ENCODE data around the gene DPP6.

DPP6 gene

DNA sequence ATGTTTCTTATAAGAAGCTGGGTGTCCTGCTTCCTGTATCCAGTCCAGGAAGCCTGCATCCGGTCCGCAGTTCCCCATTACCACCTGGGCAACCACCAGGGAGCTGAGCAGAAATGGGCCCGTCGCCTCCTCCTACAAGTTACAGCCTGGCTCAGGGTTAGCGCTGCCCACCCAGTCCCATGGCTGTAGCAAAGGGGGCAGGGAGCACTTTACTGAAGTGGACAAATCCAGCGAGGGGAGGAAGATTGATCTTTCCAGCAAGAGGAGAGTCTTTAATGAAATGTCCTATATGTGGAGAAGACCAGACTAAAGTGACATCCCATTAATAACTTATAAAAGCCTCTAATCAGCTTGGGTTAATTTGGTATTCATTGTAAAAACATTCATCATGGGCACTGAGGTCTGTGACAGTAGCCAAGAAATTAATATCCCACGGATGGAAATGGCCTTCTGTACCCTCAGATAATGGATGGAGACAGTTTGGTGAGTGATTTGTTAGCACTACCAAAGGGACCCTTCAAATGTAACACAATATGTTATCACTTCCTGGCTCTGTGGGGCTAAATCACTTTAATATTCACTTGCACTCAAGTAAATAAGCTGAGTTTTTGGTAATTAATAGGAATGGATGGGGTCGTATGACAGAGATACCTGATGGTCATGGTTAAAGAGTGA lies 627.3 kb downstream of the DPP6 start:
- no peak for DNase-seq

DNA sequence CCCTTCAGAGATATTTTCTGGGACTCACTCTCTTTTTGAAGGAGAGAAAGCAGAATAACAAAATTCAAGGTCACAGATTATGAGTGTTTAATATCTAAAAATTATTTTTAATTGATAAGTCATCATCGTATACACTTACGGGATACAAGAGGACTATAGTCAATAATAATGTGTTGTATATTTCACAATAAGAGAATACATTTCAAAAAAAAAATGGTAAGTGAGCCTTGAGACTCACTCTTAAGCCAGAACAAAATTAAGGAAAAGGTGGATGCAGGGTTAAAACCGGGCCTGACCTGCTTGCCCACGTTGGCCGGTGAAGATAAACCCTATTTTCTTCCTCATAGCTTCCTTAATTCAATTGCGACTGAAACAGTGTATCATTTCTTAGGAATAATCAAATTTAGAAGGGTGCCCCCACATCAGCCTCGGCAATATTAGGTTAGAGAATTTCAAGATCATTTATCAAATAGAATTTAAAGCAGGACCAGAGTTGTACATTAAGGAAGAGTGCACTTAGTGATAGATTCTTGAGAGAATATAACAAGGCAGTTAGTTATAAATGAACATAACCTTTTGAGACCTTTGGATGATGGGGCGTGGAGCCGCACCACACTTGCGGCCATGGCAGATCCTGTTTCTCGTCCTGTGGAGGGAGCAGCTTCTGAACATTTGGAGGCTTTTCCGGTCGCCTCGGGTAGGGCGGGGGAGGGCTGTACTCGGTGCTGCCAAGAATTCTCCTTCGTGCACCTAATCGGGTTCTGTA lies 628.9 kb downstream of the DPP6 start:
- DNase-seq, result no peak

DNA sequence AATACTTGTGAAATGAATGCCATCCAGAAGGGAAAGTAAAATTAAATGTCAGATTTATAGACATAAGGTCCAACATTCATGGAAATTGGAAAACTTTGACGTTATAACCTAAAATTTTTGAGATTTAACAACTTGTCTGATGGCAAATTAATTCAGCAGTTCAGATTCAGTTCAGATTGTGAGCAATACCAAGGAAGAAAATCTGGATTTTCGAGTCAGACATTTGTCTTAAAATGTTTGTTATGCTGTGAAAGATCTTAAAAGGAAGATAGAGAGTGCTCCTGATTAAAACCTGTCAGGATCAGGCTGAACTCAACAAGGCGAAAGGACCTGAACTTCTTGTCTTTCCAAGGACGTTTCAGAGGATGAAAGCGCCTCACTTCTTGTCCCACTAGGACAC lies 629.8 kb downstream of the DPP6 start:
- no peak for DNase-seq

DNA sequence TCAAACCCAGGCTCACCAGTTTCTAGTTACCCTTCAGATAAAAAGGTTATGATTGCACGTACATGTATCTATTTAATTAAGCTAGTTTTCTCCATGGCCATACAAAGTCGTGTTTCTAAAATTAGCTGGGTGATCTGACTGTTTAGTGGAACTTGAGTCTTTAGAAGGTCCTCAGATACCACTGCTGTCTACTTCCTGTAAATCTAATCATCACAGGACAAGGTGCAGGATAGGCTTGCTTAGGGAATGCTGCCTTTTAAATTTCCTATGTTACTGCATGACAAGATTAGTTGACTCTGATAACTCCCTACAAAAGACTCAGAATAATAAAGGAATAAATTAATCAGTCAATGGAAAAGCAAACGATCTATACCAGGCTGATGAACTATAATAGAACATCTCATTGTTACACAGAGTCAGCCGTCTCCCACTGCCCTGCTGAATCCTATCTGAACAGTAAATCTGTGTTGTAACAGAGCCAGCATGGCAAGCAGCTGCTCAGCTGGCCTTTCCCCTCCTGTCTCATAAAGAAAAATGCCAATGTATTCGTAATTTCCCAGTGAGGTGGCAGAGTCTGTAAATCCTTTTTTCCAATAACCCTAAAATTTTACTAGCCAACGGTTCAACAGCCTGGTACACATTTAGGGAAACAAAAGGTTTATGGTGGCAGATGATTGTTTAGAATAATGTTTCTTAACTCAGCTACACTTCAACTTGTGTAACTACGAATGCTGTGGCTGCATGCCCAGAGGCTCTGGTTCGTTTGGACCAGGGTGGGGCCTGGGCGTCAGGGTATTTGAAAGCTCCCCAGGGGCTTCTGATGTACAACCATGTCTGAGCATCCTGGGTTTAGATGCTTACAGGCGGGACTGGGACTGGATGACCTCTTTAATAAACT lies 632.7 kb downstream of the DPP6 start:
- DNase-seq, result no peak

DNA sequence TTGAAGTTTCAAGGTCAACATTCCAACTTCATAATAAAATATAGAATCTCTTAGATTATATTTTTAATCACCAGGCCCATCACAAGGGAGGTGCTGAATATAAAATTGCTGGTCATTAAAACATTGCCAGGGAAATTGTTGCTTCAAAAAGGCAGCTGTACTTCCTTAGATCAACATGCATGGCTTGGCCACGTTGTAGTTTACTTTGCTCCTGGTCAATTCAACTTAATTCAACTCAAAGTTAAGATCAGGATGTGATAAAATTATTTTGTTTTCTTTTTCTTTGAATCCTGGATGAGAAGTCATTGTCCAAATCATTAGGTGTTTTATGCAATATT lies 633.3 kb downstream of the DPP6 start:
- DNase-seq, result no peak

DNA sequence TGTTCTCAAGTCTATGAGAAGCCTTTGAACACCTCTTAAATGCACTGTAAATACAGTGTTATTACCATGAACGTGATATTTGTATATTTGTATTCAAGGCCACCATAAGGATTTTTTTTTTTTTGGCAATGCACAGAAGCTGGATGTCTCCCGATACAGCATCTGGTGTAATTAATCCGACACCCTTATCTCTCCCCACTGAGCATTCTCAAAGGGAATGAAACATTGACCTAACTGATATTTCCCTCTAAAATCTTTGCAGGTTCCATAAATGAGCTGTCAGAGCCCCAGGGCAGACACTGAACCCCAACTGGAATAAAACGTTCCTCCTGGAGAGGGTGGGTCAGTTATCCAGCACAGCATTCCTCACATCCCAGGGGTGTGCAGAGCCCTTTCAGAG lies 634.1 kb downstream of the DPP6 start:
- DNase-seq, result no peak

DNA sequence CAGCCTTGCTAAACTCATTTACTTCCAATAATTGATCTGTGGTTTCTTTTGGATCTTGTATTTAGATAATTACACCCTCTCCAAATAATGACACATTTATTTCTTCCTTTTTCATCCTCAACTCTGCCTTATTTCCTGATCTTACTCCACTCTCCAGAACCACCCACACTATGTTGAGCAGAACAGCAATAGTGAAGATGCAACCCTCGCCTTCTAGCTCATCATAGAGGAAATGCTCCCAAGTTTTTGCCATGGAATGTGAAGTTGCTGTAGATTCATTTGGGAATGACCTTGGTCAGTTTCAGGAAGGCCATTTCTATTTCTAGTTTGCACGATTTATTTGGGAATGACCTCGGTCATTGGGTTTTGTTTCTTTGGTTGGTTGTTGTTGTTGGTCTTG lies 636.8 kb downstream of the DPP6 start:
- no peak for DNase-seq

DNA sequence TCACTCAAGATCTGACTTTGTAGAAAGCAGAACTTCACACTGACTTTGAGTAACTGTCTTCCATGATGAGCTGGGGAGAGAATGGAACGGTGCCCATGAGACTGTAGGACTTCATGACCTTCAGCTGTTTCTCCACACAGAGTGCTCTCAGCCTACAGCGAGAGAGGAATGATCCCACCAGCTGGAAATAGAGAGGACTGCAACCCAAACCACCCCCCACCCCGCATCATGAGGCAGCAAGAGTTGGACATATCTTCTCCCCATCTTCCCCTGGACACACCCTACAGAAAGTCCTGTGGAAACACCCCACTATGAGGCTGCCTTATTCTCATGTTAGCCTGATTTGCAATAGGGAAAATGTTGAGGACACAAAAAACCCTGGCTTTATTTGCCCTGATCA lies 638.2 kb downstream of the DPP6 start:
- no peak for DNase-seq

DNA sequence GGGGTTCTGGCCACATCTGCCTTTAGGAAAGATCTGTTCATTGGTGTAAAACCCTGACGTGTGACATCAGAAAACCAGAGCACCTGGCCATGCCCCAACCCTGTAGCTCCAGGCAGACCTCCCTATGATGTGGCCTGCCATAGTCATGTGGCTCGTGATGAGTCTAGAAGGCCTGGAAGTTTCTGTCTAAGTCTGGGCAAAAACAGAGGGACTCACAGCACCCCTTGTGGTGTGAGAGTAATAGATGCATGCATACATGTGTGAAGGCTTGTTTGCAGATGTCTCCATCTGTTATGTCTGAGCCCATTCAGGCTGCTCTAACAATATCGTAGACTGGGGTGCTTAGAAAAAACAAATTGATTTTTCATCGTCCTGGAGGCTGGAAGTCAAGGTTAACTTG lies 641.5 kb downstream of the DPP6 start:
- DNase-seq, result no peak

DNA sequence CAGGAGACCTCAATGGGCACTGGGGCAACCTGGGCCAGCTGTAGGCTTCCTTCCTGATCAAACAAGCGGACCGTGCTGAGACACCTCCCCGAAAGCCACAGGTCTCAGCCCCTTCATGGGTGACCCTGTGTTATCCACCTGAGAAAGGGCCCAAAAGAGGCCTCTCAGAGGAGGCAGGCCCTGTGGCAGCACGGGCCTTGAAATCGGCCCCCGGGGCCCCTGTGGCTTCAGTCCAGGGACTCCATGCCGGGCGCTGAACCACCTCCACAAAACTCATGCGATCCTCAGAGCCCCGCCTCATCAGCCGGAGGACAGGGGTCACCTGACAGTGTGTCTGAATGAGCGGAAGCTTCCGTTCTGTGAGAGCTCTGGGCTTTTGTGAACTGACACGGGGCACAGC lies 643.6 kb downstream of the DPP6 start:
- DNase-seq, result no peak

DNA sequence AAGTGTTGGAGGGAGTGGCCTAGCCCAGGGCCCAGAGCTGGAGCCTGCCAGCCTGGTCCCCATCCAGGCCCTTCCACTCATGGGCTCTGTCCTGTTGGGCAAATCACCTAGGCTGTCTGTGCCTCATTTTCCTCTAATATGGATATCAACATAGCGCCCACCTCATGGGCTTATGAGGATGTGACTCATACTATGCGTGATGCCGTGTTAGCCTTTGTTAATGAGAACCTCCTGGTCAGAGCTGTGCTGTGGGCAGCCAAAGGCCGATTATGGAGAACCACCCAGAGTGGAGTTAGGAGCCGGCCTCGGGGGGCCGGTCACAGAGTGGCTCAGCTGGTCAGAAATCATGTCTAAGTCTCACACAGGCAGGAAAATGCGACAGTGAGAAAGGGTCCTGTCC lies 644.4 kb downstream of the DPP6 start:
- no peak for DNase-seq

DNA sequence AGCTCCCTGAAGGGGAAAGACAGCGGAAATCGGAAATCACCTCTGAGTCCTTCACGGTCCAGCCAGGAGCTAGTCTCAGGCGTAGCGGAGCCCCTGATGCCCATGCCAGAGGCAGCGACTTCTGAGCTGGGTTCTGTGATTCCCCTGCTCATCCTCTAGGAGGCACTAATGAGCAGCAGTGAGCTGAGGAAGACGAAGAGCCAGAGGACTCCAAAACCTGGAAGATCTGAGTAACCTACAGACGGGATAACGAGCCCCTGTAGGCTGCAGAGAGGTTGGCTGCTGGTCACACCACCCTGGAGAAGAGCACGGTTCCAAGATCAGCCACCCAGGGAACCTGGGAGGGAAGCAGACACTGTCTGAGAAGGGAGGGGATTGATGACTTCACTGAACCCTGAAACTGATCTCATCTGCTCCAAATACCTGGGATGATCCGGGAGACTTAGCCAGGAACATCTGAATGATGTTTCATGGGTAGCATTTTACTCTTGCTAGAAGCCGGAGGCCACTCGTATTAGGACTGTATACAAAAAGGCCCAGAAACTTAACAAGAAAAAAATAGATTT lies 646.6 kb downstream of the DPP6 start:
- DNase-seq, result peak in 1 of 2 experiments; percentile 2

DNA sequence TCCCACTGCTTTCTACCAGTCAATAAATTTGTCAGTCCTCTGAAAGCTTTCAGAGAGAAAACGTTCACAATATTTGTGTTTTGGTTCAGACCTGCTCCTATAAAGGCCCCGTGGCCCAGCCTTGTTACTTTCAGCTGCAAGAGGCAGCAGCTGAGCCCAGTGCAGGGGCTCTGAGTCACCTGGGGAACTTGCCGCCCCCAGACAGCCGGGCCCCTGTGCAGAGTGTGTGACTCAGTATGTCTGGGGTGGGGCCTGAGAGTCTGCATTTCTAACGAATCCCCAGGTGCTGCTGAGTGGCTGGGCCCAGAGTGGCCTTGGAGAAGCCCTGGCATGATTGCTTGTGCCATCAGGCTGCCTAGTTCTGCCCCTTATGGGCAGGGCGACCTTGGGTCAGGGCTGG lies 647.2 kb downstream of the DPP6 start:
- DNase-seq, result no peak

DNA sequence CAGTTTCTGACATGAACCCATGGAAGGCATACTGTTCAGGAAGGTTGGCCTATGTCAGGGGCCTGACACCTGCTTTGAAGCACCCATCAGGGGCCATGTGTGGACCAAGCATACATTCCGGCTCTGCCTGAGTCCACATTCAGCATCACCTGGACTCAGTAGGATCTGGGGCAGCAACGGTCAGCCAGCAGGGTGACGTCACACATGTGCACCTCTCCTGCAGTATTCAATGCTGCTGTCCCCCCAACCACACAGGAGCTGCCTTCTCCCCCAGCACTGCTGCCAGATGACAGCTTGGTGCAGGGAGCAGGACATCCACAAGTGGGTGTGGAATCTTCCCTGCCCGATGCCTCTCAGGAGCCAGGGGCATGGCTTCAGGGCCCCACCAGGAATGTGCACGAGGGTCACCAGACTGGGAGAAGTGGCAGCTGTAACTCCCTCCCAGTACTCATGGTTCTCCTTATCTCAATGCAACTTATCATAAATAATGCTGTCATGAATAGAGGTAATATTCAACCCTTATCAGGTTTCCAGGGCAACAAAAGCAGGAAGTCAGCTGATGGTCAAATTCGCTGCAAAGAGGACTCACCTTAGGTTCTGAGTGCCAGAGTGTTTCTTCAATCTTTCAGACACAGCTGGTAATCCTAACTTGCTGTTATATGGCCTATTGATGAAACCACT lies 657.8 kb downstream of the DPP6 start:
- DNase-seq, result no peak

DNA sequence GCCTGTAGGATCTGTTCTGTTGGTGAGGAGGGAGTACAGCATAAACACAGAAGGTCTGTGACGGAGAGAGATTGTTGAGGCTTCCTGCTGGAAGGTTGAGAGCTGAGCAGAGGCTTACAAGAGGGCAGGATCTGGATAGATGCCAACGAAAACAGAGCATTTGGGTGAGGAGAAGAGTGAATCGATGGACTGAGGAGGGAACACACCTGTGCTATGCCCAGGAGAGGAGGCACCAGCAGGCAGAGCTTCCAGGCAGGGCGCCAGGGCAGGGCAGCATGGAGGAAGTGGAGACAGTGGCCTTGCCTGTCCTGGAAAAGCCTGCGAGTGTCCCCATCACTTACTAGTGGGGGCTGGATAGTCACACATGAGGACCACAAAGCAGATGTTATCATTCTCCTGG lies 667.8 kb downstream of the DPP6 start:
- no peak for DNase-seq

DNA sequence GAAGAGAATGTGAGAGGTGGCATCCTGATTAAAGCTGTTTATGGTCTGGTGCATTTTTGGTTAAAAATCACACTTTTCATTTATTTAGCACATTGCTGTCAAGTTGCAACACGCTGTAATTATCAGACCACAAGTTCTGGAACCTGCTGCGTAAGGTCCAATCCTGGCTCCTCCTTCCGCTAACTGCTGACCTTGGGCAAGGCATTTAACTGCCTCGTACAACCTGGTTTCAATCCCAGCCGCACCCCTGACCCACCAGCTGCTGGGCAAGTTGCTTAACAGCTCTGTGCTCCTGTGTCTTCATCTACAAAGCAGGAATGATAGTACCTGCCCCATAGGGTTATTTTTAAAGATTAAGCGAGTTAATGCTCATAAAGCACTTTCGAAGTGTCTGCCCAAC lies 668.9 kb downstream of the DPP6 start:
- DNase-seq, result no peak

DNA sequence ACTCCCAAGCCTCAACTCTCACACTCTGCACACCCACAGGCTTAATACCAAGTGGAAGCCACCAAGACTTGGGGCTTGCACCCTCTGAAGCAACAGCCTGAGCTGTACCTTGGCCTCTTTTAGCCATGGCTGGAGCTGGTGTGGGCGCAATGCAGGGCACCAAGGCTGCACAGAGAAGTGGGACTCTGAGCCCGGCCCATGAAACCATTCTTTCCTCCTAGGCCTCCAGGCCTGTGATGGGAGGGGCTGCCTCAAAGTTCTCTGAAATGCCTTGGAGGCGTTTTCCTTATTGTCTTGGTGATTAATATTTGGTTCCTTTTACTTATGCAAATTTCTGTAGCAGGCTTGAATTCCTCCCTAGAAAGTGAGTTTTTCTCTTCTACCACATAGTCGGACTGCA lies 674.2 kb downstream of the DPP6 start:
- no peak for DNase-seq

DNA sequence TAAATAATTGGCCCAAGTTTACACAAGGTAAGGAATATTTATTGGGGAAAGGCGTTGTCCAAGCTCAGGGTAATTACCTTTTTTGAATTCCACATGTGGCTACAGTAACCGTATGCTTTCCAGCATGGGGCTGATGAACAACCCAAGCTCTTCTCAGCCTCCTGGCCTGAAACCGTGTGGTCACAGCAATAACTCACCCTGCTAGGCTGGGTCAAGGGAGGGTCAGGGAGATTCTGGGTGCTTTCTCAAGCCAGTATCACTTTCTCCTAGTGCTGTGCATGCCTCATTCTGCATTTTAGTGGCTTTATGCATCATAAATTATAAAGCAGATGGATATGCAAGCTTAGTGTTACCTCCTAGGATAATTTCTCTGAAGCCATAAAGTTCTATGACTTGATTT lies 676.9 kb downstream of the DPP6 start:
- DNase-seq, result no peak

DNA sequence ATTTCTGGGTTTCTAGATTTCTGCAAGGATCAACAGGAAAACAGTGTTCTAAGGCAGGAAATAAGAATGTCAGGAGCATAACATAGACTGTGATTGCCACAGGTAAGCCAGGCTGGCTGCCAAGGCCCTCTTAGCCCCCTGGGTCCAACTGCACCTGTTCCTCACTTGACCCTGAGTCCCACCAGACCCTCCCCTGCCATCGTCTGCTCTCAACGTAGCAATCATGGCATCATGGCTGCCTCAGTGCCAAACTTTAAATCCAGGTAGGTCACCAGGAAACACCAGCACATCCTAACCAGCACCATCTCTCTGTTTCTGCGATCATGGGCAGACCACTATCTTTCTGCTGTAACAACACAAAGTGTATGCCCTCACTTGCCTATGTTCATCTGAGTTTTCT lies 683.6 kb downstream of the DPP6 start:
- DNase-seq, result no peak

DNA sequence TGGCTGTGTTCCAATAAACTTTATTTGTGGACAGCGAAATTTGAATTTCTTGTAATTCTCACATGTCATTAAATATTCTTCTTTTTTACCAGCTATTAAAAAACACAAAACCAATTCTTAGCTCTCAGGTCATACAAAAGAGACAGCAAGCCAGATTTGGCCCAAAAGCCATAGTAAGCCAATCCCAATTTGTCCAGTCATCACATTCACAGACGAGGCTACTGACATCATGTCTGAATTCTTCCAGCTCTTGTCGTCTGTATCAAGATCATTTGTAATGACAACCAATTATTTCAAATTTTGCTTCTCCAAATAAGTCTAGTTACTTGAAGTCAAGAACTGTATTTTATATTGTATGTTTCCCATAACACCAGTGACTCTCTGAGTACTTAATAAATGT lies 684.2 kb downstream of the DPP6 start:
- no peak for DNase-seq

DNA sequence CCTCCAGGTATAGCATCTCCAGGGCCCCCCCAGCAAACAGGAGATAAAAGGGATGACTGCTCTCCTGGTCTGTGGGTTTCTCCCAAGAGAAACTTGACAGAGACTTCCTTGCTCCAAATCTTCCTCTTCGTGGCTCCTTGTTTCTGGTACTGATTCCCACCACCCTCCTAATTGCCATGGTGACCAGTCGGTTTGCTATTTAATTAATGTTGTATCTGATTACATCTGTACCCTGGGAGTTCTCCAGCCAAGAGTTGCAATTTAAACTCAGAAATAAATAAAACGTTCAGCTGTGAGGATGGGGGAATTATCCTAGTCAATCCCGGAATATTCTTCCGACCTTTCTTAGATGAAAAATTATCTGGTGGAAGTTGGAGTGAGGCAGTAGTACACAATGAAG lies 686.0 kb downstream of the DPP6 start:
- DNase-seq, result no peak

DNA sequence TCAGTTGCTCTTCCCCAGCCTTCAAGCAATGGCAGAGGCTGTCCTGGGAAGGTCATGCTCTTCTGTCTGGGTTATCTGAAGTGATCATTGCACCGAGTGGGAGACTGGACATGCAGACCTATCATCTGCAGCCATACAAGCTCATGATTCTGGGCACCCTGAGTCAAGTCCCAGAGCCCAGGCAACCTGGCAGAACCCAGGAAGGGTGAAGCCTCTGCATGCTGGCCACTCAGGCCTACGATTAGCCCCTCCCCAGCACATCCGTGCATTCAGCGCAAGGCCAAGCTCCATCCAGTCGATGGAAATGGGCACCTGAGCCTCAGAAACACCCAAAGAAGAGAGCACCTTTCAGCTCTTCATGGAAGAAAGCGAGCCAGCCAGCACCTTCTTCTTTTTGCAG lies 688.9 kb downstream of the DPP6 start:
- no peak for DNase-seq

DNA sequence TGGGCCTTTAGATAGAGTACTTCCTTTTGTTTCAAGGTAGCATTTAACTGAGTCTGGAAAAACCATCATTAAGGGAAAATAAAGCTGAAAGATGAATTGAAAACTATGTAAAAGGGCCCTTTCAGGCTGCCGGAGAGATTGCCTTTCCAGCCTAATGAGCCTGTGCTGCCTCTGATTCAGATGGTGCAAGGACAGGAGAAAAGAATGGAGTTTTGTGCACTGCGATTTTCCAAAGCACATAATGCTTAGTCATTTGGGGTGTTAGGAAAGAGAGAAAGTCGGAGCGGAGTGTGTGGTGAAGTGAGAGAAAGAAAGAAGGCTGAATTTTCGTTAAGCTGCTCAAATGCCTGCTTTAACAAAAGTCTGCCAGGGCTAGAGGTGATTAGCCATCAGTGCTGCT lies 691.0 kb downstream of the DPP6 start:
- no peak for DNase-seq

All from activated CD4-positive, alpha-beta T cell treated with anti-CD3 and anti-CD28 coated beads, Interleukin-2, amount 50 U/mL, for 48 hours (primary cell).